ENCODE measurements around the gene ARHGEF2.

ARHGEF2 gene

GRCh38 chr1:156020293-156021092, 42.1 kb upstream of the ARHGEF2 start, which contains the start of gene SSR2:
Gene SSR2 (minus strand): TSS chr1:156020951. CDS start chr1:156020167, 784 bp downstream.
- peak within 1 kb of the TSS; percentile 70 for H3K4me3 ChIP-seq (replicated peaks; ENCODE audit: low read depth, low read length)
- peak; percentile 94 for DNase-seq (ENCODE audit: low read depth)
- no peak for TF ChIP-seq CTCF (IDR thresholded peaks at IDR 0.05; ENCODE audit: low read length, missing control alignments)

GRCh38 chr1:156019946-156020292, 41.6 kb upstream of the ARHGEF2 start:
- no peak for DNase-seq (ENCODE audit: low read depth)
- peak overlapping the region; percentile 70 for H3K4me3 ChIP-seq (replicated peaks; ENCODE audit: low read depth, low read length)
- TF ChIP-seq CTCF (IDR thresholded peaks at IDR 0.05; ENCODE audit: low read length, missing control alignments): no peak

- no peak for DNase-seq (ENCODE audit: low read depth)
- TF ChIP-seq CTCF (IDR thresholded peaks at IDR 0.05; ENCODE audit: low read length, missing control alignments): no peak
- H3K4me3 ChIP-seq (replicated peaks; ENCODE audit: low read depth, low read length): no peak overlapping the region
Measured at GRCh38 chr1:156014829-156015228, 36.5 kb upstream of the ARHGEF2 start.

GRCh38 chr1:156012051-156012817, 33.9 kb upstream of the ARHGEF2 start:
- no peak overlapping the region for H3K4me3 ChIP-seq (replicated peaks; ENCODE audit: low read depth, low read length)
- no peak for DNase-seq (ENCODE audit: low read depth)
- no peak for TF ChIP-seq CTCF (IDR thresholded peaks at IDR 0.05; ENCODE audit: low read length, missing control alignments)

DNA sequence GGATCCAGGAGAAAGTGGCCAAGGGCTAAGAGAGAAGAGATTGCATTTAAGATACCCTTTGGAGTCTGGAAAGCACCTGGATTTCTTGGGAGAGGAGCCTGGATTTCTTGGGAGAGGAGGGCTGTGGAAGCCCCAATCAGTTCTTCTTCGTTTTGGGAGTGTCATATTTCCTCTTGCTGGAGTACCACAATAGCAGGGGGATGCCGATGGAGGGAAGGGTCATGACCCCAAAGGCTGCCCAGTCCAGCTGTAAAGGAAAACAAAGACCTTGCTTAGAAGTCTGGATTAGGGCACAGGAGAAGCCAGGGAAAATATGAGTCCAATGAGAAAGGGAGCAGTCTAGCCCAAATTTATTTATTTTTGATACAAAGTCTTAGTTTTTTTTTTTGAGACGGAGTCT, 31.1 kb upstream of the ARHGEF2 start:
- no peak for TF ChIP-seq CTCF (IDR thresholded peaks at IDR 0.05; ENCODE audit: low read length, missing control alignments)
- no peak overlapping the region for H3K4me3 ChIP-seq (replicated peaks; ENCODE audit: low read depth, low read length)
- no peak for DNase-seq (ENCODE audit: low read depth)

DNA sequence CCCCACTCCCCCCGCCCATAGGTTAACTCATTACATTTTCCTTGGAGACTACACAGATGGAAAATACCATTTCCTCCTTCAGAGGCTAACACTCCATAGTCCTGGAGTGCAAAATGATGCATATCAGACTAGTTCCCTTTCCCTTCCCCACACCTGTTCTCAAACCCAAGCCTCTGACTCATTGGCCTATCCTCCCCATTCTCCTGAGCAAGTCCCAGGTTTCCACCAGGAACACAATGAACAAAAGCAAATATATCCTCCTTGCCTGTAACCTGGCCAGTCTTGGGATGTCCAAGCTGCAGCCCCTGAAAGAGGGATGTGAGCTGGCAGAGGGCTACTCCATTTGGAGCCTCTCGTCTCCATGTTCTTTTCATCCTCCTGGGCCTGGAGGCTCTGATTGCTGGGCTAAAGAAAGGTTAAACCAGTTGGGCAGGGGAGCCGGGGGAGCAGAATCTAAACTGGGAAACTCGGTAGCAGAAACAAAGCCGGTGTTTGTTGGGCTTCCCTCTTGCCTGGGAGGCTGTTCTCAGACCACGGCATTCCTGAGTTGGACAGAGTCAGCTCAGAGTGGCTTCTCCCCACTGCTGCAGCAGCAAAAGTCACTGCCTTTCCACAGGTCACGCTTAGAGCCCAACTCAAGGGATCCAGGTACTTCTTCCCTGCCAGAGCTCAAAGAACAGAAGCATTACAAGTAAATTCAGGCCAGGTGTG, 28.5 kb upstream of the ARHGEF2 start:
- H3K4me3 ChIP-seq (replicated peaks; ENCODE audit: low read depth, low read length): no peak overlapping the region
- TF ChIP-seq CTCF (IDR thresholded peaks at IDR 0.05; ENCODE audit: low read length, missing control alignments): no peak
- no peak for DNase-seq (ENCODE audit: low read depth)

All from fibroblast of pulmonary artery (primary cell).